Fibroblast of lung (primary cell): ENCODE measurements around the gene CLGN.

ENCODE experiments used
- CTCF ChIP-seq, 2 donors: IDR thresholded peaks in 1 of 2; conservative IDR thresholded peaks in 1 of 2; 1 replicate in 1 of 2; 2 replicates in 1 of 2; pipeline ENCODE4 v1.5.1; 2011 to 2012; ENCODE audit warnings: low read length in 2 of 2, control low read depth in 1 of 2, inconsistent platforms in 1 of 2, low read depth in 1 of 2, mild to moderate bottlenecking in 1 of 2
- EZH2 ChIP-seq: IDR thresholded peaks from 2 replicates; pipeline ENCODE4 v1.5.1; 2012; ENCODE audit warnings: low read length, control low read depth, mild to moderate bottlenecking; ENCODE audit errors: missing control alignments

GRCh38 chr4:140355288-140355687 lies 72.2 kb downstream of the CLGN start:
- no peak for TF ChIP-seq CTCF (conservative IDR thresholded peaks at IDR 0.05 in 1 of 2, IDR thresholded peaks at IDR 0.05 in 1 of 2; ENCODE audit: low read depth in 1 of 2, low read length in 2 of 2)
- TF ChIP-seq EZH2, result no peak
